Measurements from ENCODE around the gene NBPF11.
A peak's percentile ranks its signal among the peaks of the same experiment; 100 is the strongest.
"Not testable (repeated sequence)": the region's sequence is repeated elsewhere in the genome, so short reads cannot be mapped to it uniquely, and the experiment has no call there.

Gene NBPF11

GRCh38 chr1:148151911-148152656 lies at the start of gene NBPF11:
NBPF11 (minus strand) TSS chr1:148152281; CDS start chr1:148127003, 25,278 bp downstream.
- not testable (repeated sequence) for H3K27me3 ChIP-seq (ENCODE audit: low read depth, low read length); H3K36me3 ChIP-seq (ENCODE audit: control insufficient read depth in 1 of 2, insufficient read depth in 2 of 2, low read length in 2 of 2); H3K4me1 ChIP-seq (ENCODE audit: control insufficient read depth in 1 of 2, insufficient read depth in 2 of 2, low read length in 2 of 2); H3K27ac ChIP-seq (ENCODE audit: low read length); H3K9me3 ChIP-seq (ENCODE audit: control insufficient read depth in 1 of 2, low read length in 2 of 2)
- peak within 1 kb of the TSS; percentile 33 to 73 for H3K4me3 ChIP-seq (ENCODE audit: low read depth in 1 of 2, low read length in 2 of 2)

- not testable (repeated sequence) for H3K36me3 ChIP-seq (ENCODE audit: control insufficient read depth in 1 of 2, insufficient read depth in 2 of 2, low read length in 2 of 2); H3K4me3 ChIP-seq (ENCODE audit: low read depth in 1 of 2, low read length in 2 of 2); H3K9me3 ChIP-seq (ENCODE audit: control insufficient read depth in 1 of 2, low read length in 2 of 2); H3K27ac ChIP-seq (ENCODE audit: low read length); H3K4me1 ChIP-seq (ENCODE audit: control insufficient read depth in 1 of 2, insufficient read depth in 2 of 2, low read length in 2 of 2); H3K27me3 ChIP-seq (ENCODE audit: low read depth, low read length)
Observed at GRCh38 chr1:148197396-148197795, 45.3 kb upstream of the NBPF11 start.

GRCh38 chr1:148196949-148197348 lies 44.9 kb upstream of the NBPF11 start:
- H3K27me3 ChIP-seq (ENCODE audit: low read depth, low read length); H3K9me3 ChIP-seq (ENCODE audit: control insufficient read depth in 1 of 2, low read length in 2 of 2); H3K36me3 ChIP-seq (ENCODE audit: control insufficient read depth in 1 of 2, insufficient read depth in 2 of 2, low read length in 2 of 2); H3K4me1 ChIP-seq (ENCODE audit: control insufficient read depth in 1 of 2, insufficient read depth in 2 of 2, low read length in 2 of 2); H3K4me3 ChIP-seq (ENCODE audit: low read depth in 1 of 2, low read length in 2 of 2); H3K27ac ChIP-seq (ENCODE audit: low read length): not testable (repeated sequence)

GRCh38 chr1:148195115-148195514 lies 43.0 kb upstream of the NBPF11 start:
- not testable (repeated sequence) for H3K9me3 ChIP-seq (ENCODE audit: control insufficient read depth in 1 of 2, low read length in 2 of 2); H3K27me3 ChIP-seq (ENCODE audit: low read depth, low read length); H3K4me1 ChIP-seq (ENCODE audit: control insufficient read depth in 1 of 2, insufficient read depth in 2 of 2, low read length in 2 of 2); H3K36me3 ChIP-seq (ENCODE audit: control insufficient read depth in 1 of 2, insufficient read depth in 2 of 2, low read length in 2 of 2); H3K4me3 ChIP-seq (ENCODE audit: low read depth in 1 of 2, low read length in 2 of 2); H3K27ac ChIP-seq (ENCODE audit: low read length)

- not testable (repeated sequence) for H3K4me1 ChIP-seq (ENCODE audit: control insufficient read depth in 1 of 2, insufficient read depth in 2 of 2, low read length in 2 of 2)
Observed at GRCh38 chr1:148188768-148189167, 36.7 kb upstream of the NBPF11 start.

GRCh38 chr1:148178682-148179081 lies 26.6 kb upstream of the NBPF11 start:
- not testable (repeated sequence) for H3K36me3 ChIP-seq (ENCODE audit: control insufficient read depth in 1 of 2, insufficient read depth in 2 of 2, low read length in 2 of 2); H3K4me3 ChIP-seq (ENCODE audit: low read depth in 1 of 2, low read length in 2 of 2); H3K27me3 ChIP-seq (ENCODE audit: low read depth, low read length); H3K4me1 ChIP-seq (ENCODE audit: control insufficient read depth in 1 of 2, insufficient read depth in 2 of 2, low read length in 2 of 2); H3K9me3 ChIP-seq (ENCODE audit: control insufficient read depth in 1 of 2, low read length in 2 of 2); H3K27ac ChIP-seq (ENCODE audit: low read length)

More at GRCh38 chr1:148188768-148189167, 36.7 kb upstream of the NBPF11 start:
- not testable (repeated sequence) for H3K4me3 ChIP-seq (ENCODE audit: low read depth in 1 of 2, low read length in 2 of 2); H3K27me3 ChIP-seq (ENCODE audit: low read depth, low read length); H3K27ac ChIP-seq (ENCODE audit: low read length); H3K36me3 ChIP-seq (ENCODE audit: control insufficient read depth in 1 of 2, insufficient read depth in 2 of 2, low read length in 2 of 2); H3K9me3 ChIP-seq (ENCODE audit: control insufficient read depth in 1 of 2, low read length in 2 of 2)

- H3K27ac ChIP-seq (ENCODE audit: low read length); H3K9me3 ChIP-seq (ENCODE audit: control insufficient read depth in 1 of 2, low read length in 2 of 2); H3K27me3 ChIP-seq (ENCODE audit: low read depth, low read length); H3K4me3 ChIP-seq (ENCODE audit: low read depth in 1 of 2, low read length in 2 of 2); H3K36me3 ChIP-seq (ENCODE audit: control insufficient read depth in 1 of 2, insufficient read depth in 2 of 2, low read length in 2 of 2); H3K4me1 ChIP-seq (ENCODE audit: control insufficient read depth in 1 of 2, insufficient read depth in 2 of 2, low read length in 2 of 2): not testable (repeated sequence)
Observed at GRCh38 chr1:148175414-148175813, 23.3 kb upstream of the NBPF11 start.

GRCh38 chr1:148171995-148172394 lies 19.9 kb upstream of the NBPF11 start:
- H3K36me3 ChIP-seq (ENCODE audit: control insufficient read depth in 1 of 2, insufficient read depth in 2 of 2, low read length in 2 of 2); H3K4me3 ChIP-seq (ENCODE audit: low read depth in 1 of 2, low read length in 2 of 2); H3K4me1 ChIP-seq (ENCODE audit: control insufficient read depth in 1 of 2, insufficient read depth in 2 of 2, low read length in 2 of 2); H3K27me3 ChIP-seq (ENCODE audit: low read depth, low read length); H3K9me3 ChIP-seq (ENCODE audit: control insufficient read depth in 1 of 2, low read length in 2 of 2); H3K27ac ChIP-seq (ENCODE audit: low read length): not testable (repeated sequence)

GRCh38 chr1:148166558-148167492 lies 14.7 kb upstream of the NBPF11 start:
- H3K27me3 ChIP-seq (ENCODE audit: low read depth, low read length) = no peaks in the 10 kb centered on the region
- no peaks in the 10 kb centered on the region for H3K4me1 ChIP-seq (ENCODE audit: control insufficient read depth in 1 of 2, insufficient read depth in 2 of 2, low read length in 2 of 2)
- H3K27ac ChIP-seq (ENCODE audit: low read length) = no peak overlapping the region
- H3K36me3 ChIP-seq (ENCODE audit: control insufficient read depth in 1 of 2, insufficient read depth in 2 of 2, low read length in 2 of 2) = no peaks in the 10 kb centered on the region
- H3K9me3 ChIP-seq (ENCODE audit: control insufficient read depth in 1 of 2, low read length in 2 of 2) = no peaks in the 10 kb centered on the region
- no peak overlapping the region for H3K4me3 ChIP-seq (ENCODE audit: low read depth in 1 of 2, low read length in 2 of 2)

GRCh38 chr1:148162363-148162762 lies 10.3 kb upstream of the NBPF11 start:
- H3K27me3 ChIP-seq (ENCODE audit: low read depth, low read length) = peaks cover 10% of the 10 kb centered on the region
- no peaks in the 10 kb centered on the region for H3K36me3 ChIP-seq (ENCODE audit: control insufficient read depth in 1 of 2, insufficient read depth in 2 of 2, low read length in 2 of 2)
- no peak overlapping the region for H3K4me3 ChIP-seq (ENCODE audit: low read depth in 1 of 2, low read length in 2 of 2)
- no peaks in the 10 kb centered on the region for H3K4me1 ChIP-seq (ENCODE audit: control insufficient read depth in 1 of 2, insufficient read depth in 2 of 2, low read length in 2 of 2)
- no peaks in the 10 kb centered on the region for H3K9me3 ChIP-seq (ENCODE audit: control insufficient read depth in 1 of 2, low read length in 2 of 2)
- no peak overlapping the region for H3K27ac ChIP-seq (ENCODE audit: low read length)

GRCh38 chr1:148161053-148161901 lies 9.2 kb upstream of the NBPF11 start:
- no peaks in the 10 kb centered on the region for H3K9me3 ChIP-seq (ENCODE audit: control insufficient read depth in 1 of 2, low read length in 2 of 2)
- H3K4me1 ChIP-seq (ENCODE audit: control insufficient read depth in 1 of 2, insufficient read depth in 2 of 2, low read length in 2 of 2) = no peaks in the 10 kb centered on the region
- no peaks in the 10 kb centered on the region for H3K36me3 ChIP-seq (ENCODE audit: control insufficient read depth in 1 of 2, insufficient read depth in 2 of 2, low read length in 2 of 2)
- H3K4me3 ChIP-seq (ENCODE audit: low read depth in 1 of 2, low read length in 2 of 2) = no peak overlapping the region
- peaks cover 10% of the 10 kb centered on the region for H3K27me3 ChIP-seq (ENCODE audit: low read depth, low read length)
- no peak overlapping the region for H3K27ac ChIP-seq (ENCODE audit: low read length)

All from muscle layer of duodenum (tissue), 2 donors.